EL (cell line): ENCODE measurements around the gene ZCWPW1.
"Not testable (repeated sequence)": the region's sequence is repeated elsewhere in the genome, so short reads cannot be mapped to it uniquely, and the experiment has no call there.

Source experiments
- DNase-seq: peaks from one replicate; pipeline ENCODE4 v3.0.0-alpha.2; 2016

Gene ZCWPW1

GRCh38 chr7:100398239-100398638 lies 30.3 kb downstream of the ZCWPW1 start:
- DNase-seq: no peak

GRCh38 chr7:100397315-100398081 lies 31.0 kb downstream of the ZCWPW1 start:
- DNase-seq: no peak

- DNase-seq: no peak
These were observed 32.0 kb downstream of the ZCWPW1 start for GRCh38 chr7:100396421-100396982.

GRCh38 chr7:100394077-100394476 lies 34.4 kb downstream of the ZCWPW1 start:
- DNase-seq: no peak

GRCh38 chr7:100393233-100393905 lies 35.1 kb downstream of the ZCWPW1 start:
- no peak for DNase-seq

- DNase-seq: no peak
These were observed 38.1 kb downstream of the ZCWPW1 start for GRCh38 chr7:100390286-100391009.

- no peak for DNase-seq
These were observed 38.9 kb downstream of the ZCWPW1 start for GRCh38 chr7:100389437-100390088.

GRCh38 chr7:100387695-100388094 lies 40.8 kb downstream of the ZCWPW1 start:
- DNase-seq: no peak

- no peak for DNase-seq
These were observed 41.6 kb downstream of the ZCWPW1 start for GRCh38 chr7:100386940-100387339.

GRCh38 chr7:100384628-100385294 lies 43.7 kb downstream of the ZCWPW1 start:
- no peak for DNase-seq

GRCh38 chr7:100382234-100382853 lies 46.2 kb downstream of the ZCWPW1 start:
- not testable (repeated sequence) for DNase-seq

- not testable (repeated sequence) for DNase-seq
These were observed 46.8 kb downstream of the ZCWPW1 start for GRCh38 chr7:100381531-100382233.

- no peak for DNase-seq
These were observed 48.3 kb downstream of the ZCWPW1 start for GRCh38 chr7:100380196-100380595.

- no peak for DNase-seq
These were observed 50.3 kb downstream of the ZCWPW1 start for GRCh38 chr7:100378114-100378755.

- no peak for DNase-seq
These were observed 52.4 kb downstream of the ZCWPW1 start for GRCh38 chr7:100376066-100376465.

GRCh38 chr7:100374601-100375000 lies 53.9 kb downstream of the ZCWPW1 start:
- DNase-seq: no peak

- DNase-seq: not testable (repeated sequence)
These were observed 54.5 kb downstream of the ZCWPW1 start for GRCh38 chr7:100373870-100374598.

GRCh38 chr7:100373261-100373831 lies 55.2 kb downstream of the ZCWPW1 start, which contains the start of gene PILRA:
TSS of gene PILRA (plus strand) at chr7:100373487. CDS start at chr7:100373657, 170 bp downstream.
- no peak for DNase-seq

- no peak for DNase-seq
These were observed 55.8 kb downstream of the ZCWPW1 start for GRCh38 chr7:100372694-100373093.
